Lower lobe of right lung (tissue), 2 donors: ENCODE data around the gene SLX4IP. TPM values are rescaled to one million over a fixed set of nuclear protein-coding genes. Genes with fewer than 3 reads are reported as not detected.
A peak's percentile ranks its signal among the peaks of the same experiment; 100 is the strongest.

ENCODE experiments used
- ATAC-seq, 2 donors: fragments of 200-7000 bp; cut with Tn5 transposase; one replicate each; pipeline ENCODE4 v1.9.1; 2020 to 2022; ENCODE audit warnings: mild to moderate bottlenecking in 2 of 2, moderate library complexity in 2 of 2
- DNase-seq: peaks from one replicate; pipeline ENCODE4 v3.0.0-alpha.2; 2020
- H3K27ac ChIP-seq: fragments of 200-600 bp; one replicate; pipeline ENCODE4 v1.8.0; 2022
- H3K27me3 ChIP-seq: fragments of 200-600 bp; one replicate; pipeline ENCODE4 v1.8.0; 2022; ENCODE audit warnings: low read depth
- H3K36me3 ChIP-seq: fragments of 200-600 bp; one replicate; pipeline ENCODE4 v1.8.0; 2022; ENCODE audit warnings: mild to moderate bottlenecking
- H3K4me1 ChIP-seq: fragments of 200-600 bp; one replicate; pipeline ENCODE4 v1.8.0; 2022
- H3K4me3 ChIP-seq: fragments of 200-600 bp; one replicate; pipeline ENCODE4 v1.8.0; 2022; ENCODE audit warnings: mild to moderate bottlenecking
- H3K9me3 ChIP-seq: fragments of 200-600 bp; one replicate; pipeline ENCODE4 v1.8.0; 2022
- intact Hi-C: fragments of 100-400 bp; cut with DNase I; formaldehyde crosslinking; loops from one replicate; pipeline ENCODE4 v1.11.0; 2022
- total RNA-seq: library from RNA; stranded (reverse); fragmentation: NEBNext Ultra II Directional; extraction: Animal tissue kit (Norgen Biotek cat#: 25700); gene quantifications from one replicate; pipeline ENCODE4 v1.2.1, GENCODE V29; 2021
- TF ChIP-seq, protein P1 (sequence below): fragments of 200-600 bp; IDR thresholded peaks from one replicate; pipeline ENCODE4 v1.8.0; 2022; ENCODE audit warnings: antibody characterized with exemption, mild to moderate bottlenecking
- donor health status: DM: no; HTN: yes; CAD: no; lungs with severe emphysema.

Gene SLX4IP
- total RNA-seq, 1 donor from 2014 or later: 5.8 TPM

GRCh38 chr20:10539818-10540553 is 104.9 kb downstream of the SLX4IP start:
- H3K4me1 ChIP-seq: peaks cover 19% of the 10 kb centered on the region
- TF ChIP-seq, protein P1, sequence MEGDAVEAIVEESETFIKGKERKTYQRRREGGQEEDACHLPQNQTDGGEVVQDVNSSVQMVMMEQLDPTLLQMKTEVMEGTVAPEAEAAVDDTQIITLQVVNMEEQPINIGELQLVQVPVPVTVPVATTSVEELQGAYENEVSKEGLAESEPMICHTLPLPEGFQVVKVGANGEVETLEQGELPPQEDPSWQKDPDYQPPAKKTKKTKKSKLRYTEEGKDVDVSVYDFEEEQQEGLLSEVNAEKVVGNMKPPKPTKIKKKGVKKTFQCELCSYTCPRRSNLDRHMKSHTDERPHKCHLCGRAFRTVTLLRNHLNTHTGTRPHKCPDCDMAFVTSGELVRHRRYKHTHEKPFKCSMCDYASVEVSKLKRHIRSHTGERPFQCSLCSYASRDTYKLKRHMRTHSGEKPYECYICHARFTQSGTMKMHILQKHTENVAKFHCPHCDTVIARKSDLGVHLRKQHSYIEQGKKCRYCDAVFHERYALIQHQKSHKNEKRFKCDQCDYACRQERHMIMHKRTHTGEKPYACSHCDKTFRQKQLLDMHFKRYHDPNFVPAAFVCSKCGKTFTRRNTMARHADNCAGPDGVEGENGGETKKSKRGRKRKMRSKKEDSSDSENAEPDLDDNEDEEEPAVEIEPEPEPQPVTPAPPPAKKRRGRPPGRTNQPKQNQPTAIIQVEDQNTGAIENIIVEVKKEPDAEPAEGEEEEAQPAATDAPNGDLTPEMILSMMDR: no peak
- intact Hi-C loops: no loop called here
- DNase-seq (no peak), ATAC-seq (no peak)
- H3K9me3 ChIP-seq: no peaks in the 10 kb centered on the region
- no peak overlapping the region for H3K27ac ChIP-seq
- no peaks in the 10 kb centered on the region for H3K27me3 ChIP-seq
- H3K36me3 ChIP-seq: no peaks in the 10 kb centered on the region
- no peak overlapping the region for H3K4me3 ChIP-seq

- TF ChIP-seq, protein P1: no peak
- H3K4me1 ChIP-seq: peaks cover 19% of the 10 kb centered on the region
- no peaks in the 10 kb centered on the region for H3K36me3 ChIP-seq
- no peak overlapping the region for H3K27ac ChIP-seq
- H3K9me3 ChIP-seq: no peaks in the 10 kb centered on the region
- H3K4me3 ChIP-seq: no peak overlapping the region
- intact Hi-C loops: no loop called here
- DNase-seq (no peak), ATAC-seq (peak; percentile 60 to 63)
- H3K27me3 ChIP-seq: no peaks in the 10 kb centered on the region
Observed at GRCh38 chr20:10540636-10541493, 105.8 kb downstream of the SLX4IP start.

GRCh38 chr20:10541668-10542411 is 106.7 kb downstream of the SLX4IP start:
- no peaks in the 10 kb centered on the region for H3K36me3 ChIP-seq
- peaks cover 13% of the 10 kb centered on the region for H3K4me1 ChIP-seq
- H3K27ac ChIP-seq: no peak overlapping the region
- H3K27me3 ChIP-seq: no peaks in the 10 kb centered on the region
- ATAC-seq (no peak), DNase-seq (no peak)
- H3K4me3 ChIP-seq: no peak overlapping the region
- intact Hi-C loops: no loop called here
- H3K9me3 ChIP-seq: no peaks in the 10 kb centered on the region
- TF ChIP-seq, protein P1: no peak

DNA sequence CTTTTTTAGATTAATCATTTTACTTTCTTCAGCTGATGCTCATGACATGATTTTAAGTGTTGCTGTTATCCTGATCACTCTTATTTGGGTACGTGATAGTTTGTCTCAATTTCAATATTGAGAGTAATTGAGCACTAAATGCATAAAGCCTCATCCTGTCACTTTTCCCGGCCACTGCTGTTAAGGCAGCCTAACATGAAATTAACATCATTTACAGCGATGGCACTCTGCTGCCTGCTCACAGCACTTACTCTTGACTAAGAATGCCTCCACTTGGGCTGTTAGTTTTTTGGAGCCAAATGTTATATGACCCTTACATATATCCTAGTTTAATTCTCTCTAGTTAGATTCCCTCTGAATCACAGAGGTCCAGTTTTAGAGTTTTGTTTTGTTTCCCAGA is 107.3 kb downstream of the SLX4IP start:
- H3K4me1 ChIP-seq: peaks cover 13% of the 10 kb centered on the region
- intact Hi-C loops: no loop called here
- ATAC-seq (no peak), DNase-seq (no peak)
- H3K4me3 ChIP-seq: no peak overlapping the region
- H3K27ac ChIP-seq: no peak overlapping the region
- TF ChIP-seq, protein P1: no peak
- H3K27me3 ChIP-seq: no peaks in the 10 kb centered on the region
- no peaks in the 10 kb centered on the region for H3K9me3 ChIP-seq
- H3K36me3 ChIP-seq: no peaks in the 10 kb centered on the region

- TF ChIP-seq, protein P1: no peak
- no peak for ATAC-seq
- Histone ChIP-seq H3K36me3 (no peaks in the 10 kb centered on the region), H3K27me3 (no peaks in the 10 kb centered on the region), H3K27ac (no peak overlapping the region), H3K4me1 (peaks cover 13% of the 10 kb centered on the region), H3K4me3 (no peak overlapping the region), H3K9me3 (no peaks in the 10 kb centered on the region)
- DNase-seq: no peak
- intact Hi-C loops: no loop called here
Observed at GRCh38 chr20:10543480-10543879, 108.4 kb downstream of the SLX4IP start.
